Medulla oblongata (tissue), 1 donor: ENCODE measurements around the gene SERHL2.
"Not testable (repeated sequence)": the region's sequence is repeated elsewhere in the genome, so short reads cannot be mapped to it uniquely, and the experiment has no call there.

Experiments used
- DNase-seq: peaks from one replicate; pipeline ENCODE4 v3.0.0-alpha.2; 2015; ENCODE audit errors: extremely low spot score

The SERHL2 gene

GRCh38 chr22:42553475-42554361, at the start of gene SERHL2:
TSS of gene SERHL2 (plus strand) at chr22:42553956. CDS start at chr22:42554021, 65 bp downstream.
- peak; percentile 75 for DNase-seq

GRCh38 chr22:42508327-42508974, 45.3 kb upstream of the SERHL2 start:
- DNase-seq = not testable (repeated sequence)

- DNase-seq = not testable (repeated sequence)
Measured at GRCh38 chr22:42508975-42509364, 44.8 kb upstream of the SERHL2 start.

GRCh38 chr22:42509548-42509947, 44.2 kb upstream of the SERHL2 start:
- DNase-seq = no peak

- no peak for DNase-seq
Measured at GRCh38 chr22:42511401-42511891, 42.3 kb upstream of the SERHL2 start.

GRCh38 chr22:42512273-42512990, 41.3 kb upstream of the SERHL2 start:
- DNase-seq = peak; percentile 27

GRCh38 chr22:42514331-42514730, 39.4 kb upstream of the SERHL2 start:
- not testable (repeated sequence) for DNase-seq

GRCh38 chr22:42515304-42515703, 38.5 kb upstream of the SERHL2 start:
- not testable (repeated sequence) for DNase-seq

GRCh38 chr22:42515896-42516295, 37.9 kb upstream of the SERHL2 start:
- no peak for DNase-seq

- DNase-seq = not testable (repeated sequence)
Measured at GRCh38 chr22:42517103-42517502, 36.7 kb upstream of the SERHL2 start.

GRCh38 chr22:42518638-42519524, 34.9 kb upstream of the SERHL2 start:
- not testable (repeated sequence) for DNase-seq

- peak; percentile 78 for DNase-seq
Measured at GRCh38 chr22:42519525-42520401, 34.0 kb upstream of the SERHL2 start, which contains the start of gene RRP7A. TSS of gene RRP7A (minus strand) at chr22:42519796. CDS start at chr22:42519786, 10 bp downstream.

GRCh38 chr22:42521228-42521546, 32.6 kb upstream of the SERHL2 start:
- DNase-seq = no peak

- DNase-seq = no peak
Measured at GRCh38 chr22:42522546-42522945, 31.2 kb upstream of the SERHL2 start.

- DNase-seq = no peak
Measured at GRCh38 chr22:42528591-42529307, 25.0 kb upstream of the SERHL2 start.

GRCh38 chr22:42529435-42529834, 24.3 kb upstream of the SERHL2 start:
- not testable (repeated sequence) for DNase-seq

- not testable (repeated sequence) for DNase-seq
Measured at GRCh38 chr22:42531401-42532084, 22.2 kb upstream of the SERHL2 start.

- no peak for DNase-seq
Measured at GRCh38 chr22:42533638-42533977, 20.1 kb upstream of the SERHL2 start.
